Lower leg skin (tissue), 4 donors: ENCODE measurements around the gene CLDN19. TPM values are rescaled to one million over a fixed set of nuclear protein-coding genes. Genes with fewer than 3 reads are reported as not detected.

Experiments
- DNase-seq, 2 donors: peaks; one replicate each; pipeline ENCODE4 v3.0.0-alpha.2; 2019; ENCODE audit warnings: low spot score in 2 of 2
- H3K4me3 ChIP-seq: fragments of 200-600 bp; sonication (generic); 2 replicates; pipeline ENCODE4 v1.5.1; 2017; ENCODE audit warnings: mild to moderate bottlenecking, low read depth; ENCODE audit not compliant: poor library complexity, severe bottlenecking
- POLR2A ChIP-seq, 2 donors: fragments of 450-650 bp; IDR thresholded peaks; one replicate each; pipeline ENCODE4 v1.6.1; 2016 to 2017; ENCODE audit warnings: antibody characterized with exemption in 2 of 2, mild to moderate bottlenecking in 1 of 2, moderate library complexity in 1 of 2
- WGBS, 2 donors: methylation state at CpG; one replicate each; pipeline ENCODE4 v1.1.5; 2018; 5-methylcytosine and 5-hydroxymethylcytosine counted together
- intact Hi-C: fragments of 100-400 bp; cut with DNase I; formaldehyde crosslinking; loops from one replicate; pipeline ENCODE4 v1.15.0; 2023; ENCODE audit warnings: low total_unique reads
- total RNA-seq, 4 donors: library from RNA; depleted of rRNA; stranded (reverse); fragments of >200 nt; gene quantifications; one replicate each; pipeline ENCODE4 v1.1.0, GENCODE V29; 2016
- TF ChIP-seq, protein P1 (sequence below), 3 donors: fragments of 450-650 bp; IDR thresholded peaks; one replicate each; pipeline ENCODE4 v1.5.1; 2016; ENCODE audit warnings: antibody characterized with exemption in 3 of 3, mild to moderate bottlenecking in 3 of 3, moderate library complexity in 2 of 3

CLDN19 gene
- total RNA-seq, 4 donors from 2014 or later, result 0.12 to 1.2 (median 0.18) TPM

DNA sequence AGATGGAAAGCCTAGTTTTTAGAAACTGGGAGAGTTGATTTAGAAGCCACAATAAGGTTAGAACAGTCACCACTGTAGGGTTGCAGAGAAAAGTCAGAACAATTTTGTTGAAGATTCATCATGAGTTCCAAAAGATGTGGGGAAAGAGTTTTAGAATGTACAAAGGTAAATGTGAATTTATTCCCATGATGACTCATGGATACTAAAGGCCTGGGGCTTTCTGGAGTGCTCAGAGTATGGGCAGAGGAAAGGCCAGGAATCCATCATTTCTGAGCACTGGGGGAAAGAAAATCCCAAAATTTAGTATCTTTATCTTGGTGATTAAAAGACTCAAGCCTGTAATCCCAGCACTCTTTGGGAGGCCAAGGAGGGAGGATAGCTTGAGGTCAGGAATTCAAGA is 40.0 kb downstream of the CLDN19 start:
- H3K4me3 ChIP-seq, result no peak overlapping the region
- intact Hi-C loops, result no loop called here
- TF ChIP-seq POLR2A (IDR thresholded peaks at IDR 0.05), result no peak
- TF ChIP-seq, protein P1, sequence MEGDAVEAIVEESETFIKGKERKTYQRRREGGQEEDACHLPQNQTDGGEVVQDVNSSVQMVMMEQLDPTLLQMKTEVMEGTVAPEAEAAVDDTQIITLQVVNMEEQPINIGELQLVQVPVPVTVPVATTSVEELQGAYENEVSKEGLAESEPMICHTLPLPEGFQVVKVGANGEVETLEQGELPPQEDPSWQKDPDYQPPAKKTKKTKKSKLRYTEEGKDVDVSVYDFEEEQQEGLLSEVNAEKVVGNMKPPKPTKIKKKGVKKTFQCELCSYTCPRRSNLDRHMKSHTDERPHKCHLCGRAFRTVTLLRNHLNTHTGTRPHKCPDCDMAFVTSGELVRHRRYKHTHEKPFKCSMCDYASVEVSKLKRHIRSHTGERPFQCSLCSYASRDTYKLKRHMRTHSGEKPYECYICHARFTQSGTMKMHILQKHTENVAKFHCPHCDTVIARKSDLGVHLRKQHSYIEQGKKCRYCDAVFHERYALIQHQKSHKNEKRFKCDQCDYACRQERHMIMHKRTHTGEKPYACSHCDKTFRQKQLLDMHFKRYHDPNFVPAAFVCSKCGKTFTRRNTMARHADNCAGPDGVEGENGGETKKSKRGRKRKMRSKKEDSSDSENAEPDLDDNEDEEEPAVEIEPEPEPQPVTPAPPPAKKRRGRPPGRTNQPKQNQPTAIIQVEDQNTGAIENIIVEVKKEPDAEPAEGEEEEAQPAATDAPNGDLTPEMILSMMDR (IDR thresholded peaks at IDR 0.05), result no peak
- no peak for DNase-seq

DNA sequence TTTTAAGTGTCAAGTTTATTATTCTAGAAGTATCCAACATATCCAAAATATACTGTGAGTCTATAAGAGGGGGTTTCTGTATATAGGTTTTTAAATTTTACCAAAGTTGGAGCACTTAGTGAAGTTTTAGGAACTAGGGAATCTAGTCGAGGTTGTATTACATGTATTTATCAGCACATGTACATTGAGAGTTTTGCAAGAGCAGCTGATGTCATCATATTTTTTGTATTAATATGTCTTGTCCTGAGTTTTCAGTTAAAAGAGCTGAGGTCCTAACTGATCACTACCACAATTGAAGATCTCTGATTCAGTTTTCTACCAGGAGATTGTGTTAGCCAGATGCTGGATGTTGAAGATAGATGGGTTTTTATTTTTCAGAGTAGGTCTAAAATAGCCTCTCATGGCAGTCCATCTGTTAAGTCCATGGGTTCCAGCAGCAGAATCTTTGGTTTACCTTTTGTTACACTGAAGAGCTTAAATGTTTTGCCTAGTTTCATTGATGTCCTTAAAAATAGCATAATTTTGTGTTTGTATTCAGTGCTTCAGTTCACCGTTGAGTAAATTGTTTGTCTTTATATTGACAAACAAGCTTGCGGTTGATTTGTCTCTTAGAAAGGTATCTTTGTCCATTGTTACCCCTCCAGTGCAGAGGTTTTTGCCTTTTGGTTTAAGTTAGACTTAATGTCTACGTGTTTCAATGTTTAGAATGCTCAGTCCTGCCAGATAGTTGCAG is 41.8 kb downstream of the CLDN19 start:
- no peak for DNase-seq
- intact Hi-C loops, result no loop called here
- WGBS, 2 donors, result 94 to 95% methylated on average over 4 of the region's 4 CpGs
- H3K4me3 ChIP-seq, result no peak overlapping the region
- TF ChIP-seq, protein P1 (IDR thresholded peaks at IDR 0.05), result no peak
- TF ChIP-seq POLR2A (IDR thresholded peaks at IDR 0.05), result no peak

DNA sequence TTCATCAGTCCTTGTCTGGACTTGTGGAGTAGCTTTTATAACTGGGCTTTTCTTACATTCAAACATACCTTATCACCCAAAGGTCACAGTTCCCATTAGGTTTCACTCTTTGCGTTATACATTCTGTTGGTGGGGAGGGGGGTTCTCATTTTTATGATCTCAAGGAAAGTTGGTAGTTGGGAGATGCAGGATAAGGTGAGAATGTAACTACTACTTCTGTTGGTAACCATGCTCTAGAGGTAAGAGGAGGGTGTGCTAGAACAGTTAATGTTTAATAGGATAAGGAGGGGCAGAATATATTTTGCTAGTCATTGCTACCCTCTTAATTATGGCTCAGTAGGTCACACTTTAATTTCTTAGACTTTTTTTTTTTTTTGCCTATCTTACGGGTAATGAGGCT is 47.1 kb downstream of the CLDN19 start:
- intact Hi-C loops, result no loop called here
- TF ChIP-seq POLR2A (IDR thresholded peaks at IDR 0.05), result no peak
- TF ChIP-seq, protein P1 (IDR thresholded peaks at IDR 0.05), result no peak
- DNase-seq, result no peak
- 65 to 67% methylated on average over 2 of the region's 2 CpGs for WGBS, 2 donors
- no peak overlapping the region for H3K4me3 ChIP-seq

DNA sequence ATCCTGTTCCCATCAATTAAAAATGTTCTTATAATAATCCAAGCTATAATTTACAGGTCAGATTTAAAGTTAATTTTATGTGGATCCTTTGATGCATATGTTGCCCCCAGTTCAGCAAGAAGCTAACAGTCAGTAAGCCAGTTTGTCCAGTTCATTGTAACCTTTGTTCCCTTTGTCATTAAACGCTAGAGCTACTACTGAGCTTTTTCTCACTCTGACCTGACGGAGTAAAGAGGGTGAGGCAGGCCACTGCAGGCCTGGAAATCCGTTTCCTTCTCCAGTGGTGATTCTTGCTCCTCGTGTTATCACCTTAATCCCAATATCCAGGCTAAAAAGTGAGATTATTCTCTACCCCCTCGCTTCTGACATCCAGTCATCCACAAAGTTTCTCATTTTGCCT is 47.6 kb downstream of the CLDN19 start:
- DNase-seq, result no peak
- no peak overlapping the region for H3K4me3 ChIP-seq
- intact Hi-C loops, result no loop called here
- TF ChIP-seq, protein P1 (IDR thresholded peaks at IDR 0.05), result no peak
- TF ChIP-seq POLR2A (IDR thresholded peaks at IDR 0.05), result no peak
- WGBS, 2 donors, result 39 to 57% methylated on average over 5 of the region's 5 CpGs

DNA sequence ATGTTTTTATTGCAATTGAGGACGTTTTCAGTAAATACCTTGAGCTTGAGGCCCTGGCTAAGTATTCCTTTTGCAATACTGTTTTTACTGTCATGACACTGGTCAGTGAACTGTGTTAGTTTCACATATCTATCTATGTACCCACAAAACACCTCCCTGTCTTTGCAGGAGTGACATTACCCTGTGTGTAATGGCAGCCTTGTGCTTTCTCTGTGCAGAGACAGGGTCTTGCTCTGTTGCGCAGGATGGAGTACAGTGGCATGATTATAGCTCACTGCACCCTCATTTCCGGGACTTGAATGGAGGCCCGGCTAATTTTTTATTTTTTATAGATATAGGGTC is 48.9 kb downstream of the CLDN19 start:
- 70 to 79% methylated on average over 4 of the region's 4 CpGs for WGBS, 2 donors
- TF ChIP-seq, protein P1 (IDR thresholded peaks at IDR 0.05), result no peak
- TF ChIP-seq POLR2A (IDR thresholded peaks at IDR 0.05), result no peak
- intact Hi-C loops, result no loop called here
- no peak for DNase-seq
- no peak overlapping the region for H3K4me3 ChIP-seq
